HG02970 (cell line): ENCODE measurements around the gene CMIP.
A peak's percentile ranks its signal among the peaks of the same experiment; 100 is the strongest.
"Not testable (repeated sequence)": the region's sequence is repeated elsewhere in the genome, so short reads cannot be mapped to it uniquely, and the experiment has no call there.

ENCODE experiments used
- ATAC-seq: cut with Tn5 transposase; IDR thresholded peaks from one replicate; pipeline ENCODE4 v1.9.1; 2021; ENCODE audit warnings: mild to moderate bottlenecking, moderate library complexity, moderate number of reproducible peaks; ENCODE audit not compliant: unreplicated experiment, low FRiP score

CMIP gene

DNA sequence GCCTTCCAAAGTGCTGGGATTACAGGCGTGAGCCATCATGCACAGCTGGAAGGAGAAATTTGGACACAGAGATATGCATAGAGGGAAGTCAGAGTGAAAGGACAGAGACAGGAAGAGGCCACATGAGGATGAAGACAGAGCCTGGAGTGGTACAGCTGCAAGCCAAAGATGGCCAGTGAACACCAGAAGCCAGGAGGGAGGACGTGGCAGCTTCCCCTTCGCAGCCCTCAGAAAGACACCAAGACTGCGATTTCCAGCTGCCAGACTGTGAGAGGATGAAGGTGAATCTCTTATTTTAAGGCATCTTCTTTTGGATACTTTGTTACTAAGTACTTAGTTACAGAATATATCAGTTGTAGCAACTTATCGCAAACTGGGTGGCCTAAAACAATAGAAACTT, 274.0 kb downstream of the CMIP start:
- ATAC-seq, result no peak

- no peak for ATAC-seq
Observed at GRCh38 chr16:81719993-81720392, 275.4 kb downstream of the CMIP start.

GRCh38 chr16:81720973-81721906, 276.6 kb downstream of the CMIP start:
- no peak for ATAC-seq

DNA sequence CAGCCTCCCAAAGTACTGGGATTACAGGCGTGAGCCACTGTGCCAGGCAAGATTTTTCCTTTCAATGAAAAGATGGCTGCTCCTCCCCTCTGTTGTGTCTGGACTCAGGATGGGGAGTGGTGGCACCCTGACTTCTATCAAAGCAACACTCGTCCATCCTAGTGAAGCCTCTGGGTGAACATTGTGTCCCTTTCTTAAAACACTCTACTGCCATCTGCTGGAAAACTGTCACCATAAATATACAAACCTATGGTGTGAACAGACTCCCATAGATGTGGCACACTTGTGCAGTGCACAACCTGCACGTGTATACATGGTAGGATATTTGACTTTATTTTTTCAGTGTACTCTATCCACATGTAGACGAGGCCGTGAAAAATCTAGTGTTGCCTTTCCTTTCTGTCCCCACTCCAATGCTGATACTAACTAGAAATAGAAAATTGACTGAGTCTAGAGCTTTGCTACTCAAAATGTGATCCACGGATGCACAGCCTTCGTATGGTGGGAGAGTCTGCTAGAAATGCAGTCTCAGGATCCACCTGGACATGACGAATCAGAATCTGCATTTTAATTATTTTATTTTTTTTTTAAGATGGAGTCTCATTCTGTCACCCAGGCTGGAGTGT, 278.6 kb downstream of the CMIP start:
- ATAC-seq, result no peak

DNA sequence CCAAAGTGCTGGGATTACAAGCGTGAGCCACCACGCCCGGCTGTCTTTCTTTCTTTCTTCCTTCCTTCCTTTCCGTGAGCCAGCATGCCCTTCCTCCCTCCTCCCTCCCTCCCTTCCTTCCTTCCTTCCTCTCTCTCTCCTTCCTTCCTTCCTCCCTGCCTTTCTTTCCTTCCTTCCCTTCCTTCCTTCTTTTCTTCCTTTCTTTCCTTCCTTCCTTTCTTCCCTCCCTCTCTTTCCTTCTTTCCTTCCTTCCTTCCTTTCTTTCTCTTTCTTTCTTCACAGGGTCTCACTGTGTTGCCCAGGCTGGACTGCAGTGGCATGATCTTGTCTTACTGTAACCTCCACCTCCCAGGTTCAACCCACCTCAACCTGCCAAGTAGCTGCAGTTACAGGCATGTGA, 283.8 kb downstream of the CMIP start:
- no peak for ATAC-seq

DNA sequence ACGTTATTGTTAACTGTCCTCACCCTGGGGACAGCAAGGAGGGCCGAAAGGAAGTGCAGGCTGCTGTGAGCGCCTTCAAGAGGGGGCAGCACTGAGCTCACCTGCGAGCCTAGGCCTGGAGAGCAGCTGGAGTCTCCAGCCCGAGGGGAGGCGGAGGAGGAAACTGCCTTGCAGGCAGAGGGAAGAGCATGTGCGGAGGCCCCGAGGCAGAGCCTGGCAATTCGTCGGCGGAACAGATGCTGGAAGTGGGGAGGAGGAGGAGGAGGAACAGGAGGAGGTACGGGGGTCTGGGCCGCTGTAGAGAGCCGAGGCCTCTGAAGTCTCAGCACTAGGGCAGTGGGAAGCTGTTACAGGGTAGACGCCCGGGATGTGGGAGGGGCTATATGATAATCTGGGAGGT, 284.8 kb downstream of the CMIP start:
- ATAC-seq, result no peak

- no peak for ATAC-seq
Observed at GRCh38 chr16:81730090-81731051, 285.8 kb downstream of the CMIP start.

DNA sequence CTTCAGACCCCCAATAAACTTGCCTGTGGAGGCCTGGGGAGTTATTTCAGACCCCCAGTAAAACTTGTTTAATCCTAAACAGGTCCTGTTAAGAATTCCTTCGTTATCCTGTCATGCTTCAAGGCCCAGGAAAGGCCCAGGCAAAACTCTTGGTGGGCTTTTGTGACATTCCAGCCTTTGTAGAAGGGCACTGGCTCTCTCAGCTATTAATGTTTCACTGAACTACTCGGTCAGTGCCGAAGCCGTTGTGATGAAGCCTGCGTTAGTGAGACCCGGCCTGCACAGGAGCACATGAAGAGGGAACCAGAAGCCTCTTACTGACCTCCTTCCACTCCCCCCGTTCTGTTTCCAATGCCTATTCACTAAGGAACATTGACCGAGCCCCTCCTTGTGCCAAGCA, 287.0 kb downstream of the CMIP start:
- no peak for ATAC-seq

DNA sequence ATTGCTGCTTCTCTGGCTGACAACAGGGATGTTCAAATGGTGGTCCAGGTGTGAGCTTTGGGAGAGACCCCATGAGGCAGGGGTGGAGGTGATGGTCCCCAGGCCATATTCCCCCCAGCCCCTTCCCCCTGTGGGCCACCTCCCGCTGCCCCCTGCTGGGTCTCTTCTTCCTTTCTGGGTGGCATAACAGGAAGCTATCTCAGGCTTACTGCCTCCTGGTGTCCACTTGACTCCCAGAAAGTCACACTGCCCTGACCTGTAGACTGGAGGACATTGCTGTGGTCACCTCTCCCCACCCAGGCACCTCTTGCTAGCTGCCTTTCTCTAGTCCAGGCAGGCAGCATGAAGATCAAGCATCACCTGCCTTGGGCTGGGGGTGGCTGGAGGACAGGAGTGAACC, 288.1 kb downstream of the CMIP start:
- ATAC-seq, result no peak

DNA sequence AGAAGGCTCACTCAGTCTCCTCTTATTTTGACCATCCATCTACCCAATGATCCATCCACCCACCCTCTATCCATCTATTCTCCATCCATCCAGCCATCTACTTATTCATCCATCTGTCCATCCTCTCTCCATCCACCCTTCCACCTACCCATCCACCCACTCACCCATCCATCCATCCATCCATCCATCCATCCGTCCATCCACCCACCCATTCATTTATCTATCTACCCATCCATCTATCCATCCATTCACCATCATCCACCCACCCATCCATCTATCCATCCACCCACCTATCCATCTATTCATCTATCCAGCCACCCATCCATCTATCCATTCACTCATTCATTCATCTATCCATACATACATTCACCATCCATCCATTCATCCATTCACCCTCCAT, 288.7 kb downstream of the CMIP start:
- ATAC-seq, result no peak

- ATAC-seq, result no peak
Observed at GRCh38 chr16:81734632-81735434, 290.2 kb downstream of the CMIP start.

- peak; percentile 66 for ATAC-seq
Observed at GRCh38 chr16:81737885-81738536, 293.4 kb downstream of the CMIP start.

DNA sequence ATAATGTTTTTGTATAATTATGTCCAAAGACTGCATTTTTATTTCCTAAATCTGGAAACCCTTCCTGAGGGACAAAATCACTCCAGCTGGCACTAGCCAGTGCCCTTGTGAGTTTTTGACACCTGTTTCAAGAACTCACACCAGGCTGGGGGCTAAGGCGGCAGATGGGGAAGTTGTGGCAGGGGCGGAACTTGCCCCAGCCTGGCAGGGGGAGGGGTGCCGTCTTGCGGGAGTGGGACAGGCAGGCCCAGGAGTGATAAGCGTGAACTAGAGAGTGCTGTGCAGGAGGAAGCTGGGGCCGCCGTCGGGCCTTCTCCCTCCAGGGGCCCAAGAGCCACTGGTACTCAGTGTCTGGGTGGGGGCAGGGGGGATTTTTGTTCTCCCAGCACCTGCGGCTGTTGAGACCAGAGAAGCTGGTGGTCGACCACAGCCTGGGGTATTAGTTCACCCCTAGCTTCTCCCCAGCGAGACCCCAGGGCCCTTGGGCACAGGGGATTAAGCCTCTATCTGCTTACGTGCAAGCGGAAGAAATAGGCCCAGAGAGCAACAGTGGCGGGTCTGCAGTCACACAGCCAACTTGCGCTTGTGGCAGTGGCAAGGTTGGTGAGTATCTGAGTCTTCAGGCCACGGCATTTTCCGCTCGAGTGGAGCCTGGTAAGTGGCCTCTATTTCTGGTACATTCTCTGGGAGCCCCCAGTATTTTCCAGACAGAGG, 294.3 kb downstream of the CMIP start:
- ATAC-seq, result no peak

DNA sequence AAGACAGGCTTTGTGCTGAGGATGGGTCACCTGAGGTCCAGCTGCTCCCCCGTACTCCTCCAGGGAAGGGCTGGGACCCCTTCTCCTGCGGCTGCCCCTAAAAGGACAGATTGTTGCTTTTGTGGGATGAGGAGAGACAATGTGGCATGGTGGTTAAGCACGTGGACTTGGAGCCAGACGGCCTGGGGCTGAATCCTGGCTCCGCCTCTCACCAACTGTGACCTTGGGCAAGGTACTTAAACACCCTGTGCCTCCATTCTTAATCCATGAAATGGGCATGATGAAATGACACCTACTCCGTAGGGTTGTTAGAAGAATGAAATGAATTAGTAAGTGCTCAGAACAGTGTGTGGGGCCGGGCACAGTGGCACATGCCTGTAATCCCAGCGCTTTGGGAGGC, 294.9 kb downstream of the CMIP start:
- ATAC-seq, result no peak

GRCh38 chr16:81740169-81740568, 295.6 kb downstream of the CMIP start:
- ATAC-seq, result no peak

DNA sequence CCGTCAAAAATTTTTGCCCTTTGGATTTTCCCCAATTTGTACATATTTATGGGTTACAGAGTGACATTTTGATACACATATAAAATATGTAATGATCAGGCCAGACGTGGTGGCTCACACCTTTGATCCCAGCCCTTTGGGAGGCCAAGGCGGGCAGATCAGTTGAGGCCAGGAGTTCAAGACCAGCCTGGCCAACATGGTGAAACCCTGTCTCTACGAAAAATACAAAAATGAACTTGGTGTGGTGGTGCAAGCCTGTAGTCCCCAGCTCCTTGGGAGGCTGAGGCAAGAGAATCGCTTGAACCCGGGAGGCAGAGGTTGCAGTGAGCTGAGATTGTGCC, 296.8 kb downstream of the CMIP start:
- not testable (repeated sequence) for ATAC-seq

DNA sequence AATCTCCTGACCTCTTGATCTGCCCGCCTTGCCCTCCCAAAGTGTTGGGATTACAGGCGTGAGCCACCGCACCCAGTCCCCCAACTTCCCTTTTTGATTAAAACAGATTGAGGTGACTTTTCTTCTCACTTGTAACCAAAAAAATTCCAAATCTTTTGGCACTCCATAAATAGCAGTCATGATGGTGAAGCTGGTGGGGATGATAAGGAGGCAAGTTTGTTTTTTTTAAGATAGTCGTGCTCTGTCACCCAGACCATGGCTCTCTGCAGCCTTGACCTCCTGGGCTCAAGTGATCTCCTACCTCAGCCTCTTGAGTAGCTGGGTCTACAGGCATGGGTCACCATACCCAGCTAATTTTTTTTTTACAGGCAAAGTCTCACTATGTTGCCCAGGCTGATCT, 299.8 kb downstream of the CMIP start:
- no peak for ATAC-seq

DNA sequence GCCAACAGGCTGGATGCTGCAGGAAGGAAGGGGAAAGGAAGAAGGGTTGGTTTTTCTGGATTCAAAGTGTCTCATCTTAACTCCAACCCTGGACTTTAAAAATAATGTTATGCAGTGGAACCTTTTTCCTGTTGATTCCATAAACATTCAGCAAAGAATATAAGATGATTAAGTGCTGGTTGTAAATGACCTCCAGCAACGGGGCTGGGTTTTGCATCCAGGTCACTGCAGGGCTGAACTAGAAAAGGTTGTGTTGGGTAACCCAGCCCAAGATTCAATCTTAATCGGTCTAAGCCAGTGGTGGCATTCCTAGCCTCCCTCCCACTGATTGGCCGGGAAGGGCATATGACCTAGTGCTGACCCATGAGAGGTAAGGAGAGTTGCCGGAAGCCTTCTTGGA, 300.3 kb downstream of the CMIP start:
- no peak for ATAC-seq
